Right kidney (tissue), 1 donor: ENCODE measurements around the gene SUSD1.

ENCODE experiments used
- DNase-seq: peaks from one replicate; pipeline ENCODE4 v3.0.0-alpha.2; 2016

SUSD1 gene

GRCh38 chr9:112069318-112070169 is 105.6 kb downstream of the SUSD1 start:
- DNase-seq = no peak

GRCh38 chr9:112065806-112066606 is 109.1 kb downstream of the SUSD1 start:
- peak; percentile 58 for DNase-seq

- DNase-seq = no peak
Observed at GRCh38 chr9:112064871-112065270, 110.2 kb downstream of the SUSD1 start.

GRCh38 chr9:112063586-112063985 is 111.5 kb downstream of the SUSD1 start:
- DNase-seq = no peak

- no peak for DNase-seq
Observed at GRCh38 chr9:112063151-112063550, 111.9 kb downstream of the SUSD1 start.

- no peak for DNase-seq
Observed at GRCh38 chr9:112061152-112061740, 113.9 kb downstream of the SUSD1 start.

GRCh38 chr9:112059966-112060320 is 115.2 kb downstream of the SUSD1 start:
- no peak for DNase-seq

GRCh38 chr9:112059145-112059965 is 115.7 kb downstream of the SUSD1 start:
- no peak for DNase-seq

- DNase-seq = no peak
Observed at GRCh38 chr9:112056996-112057395, 118.1 kb downstream of the SUSD1 start.

- DNase-seq = no peak
Observed at GRCh38 chr9:112054916-112055315, 120.2 kb downstream of the SUSD1 start.

- DNase-seq = no peak
Observed at GRCh38 chr9:112051812-112052211, 123.3 kb downstream of the SUSD1 start.

GRCh38 chr9:112050544-112051475 is 124.3 kb downstream of the SUSD1 start:
- DNase-seq = no peak

- no peak for DNase-seq
Observed at GRCh38 chr9:112049811-112050516, 125.1 kb downstream of the SUSD1 start.

- DNase-seq = no peak
Observed at GRCh38 chr9:112048924-112049691, 126.0 kb downstream of the SUSD1 start.

- no peak for DNase-seq
Observed at GRCh38 chr9:112047538-112048066, 127.5 kb downstream of the SUSD1 start.

- DNase-seq = no peak
Observed at GRCh38 chr9:112046181-112046580, 128.9 kb downstream of the SUSD1 start.

GRCh38 chr9:112044881-112045280 is 130.2 kb downstream of the SUSD1 start:
- no peak for DNase-seq

- DNase-seq = no peak
Observed at GRCh38 chr9:112044186-112044585, 130.9 kb downstream of the SUSD1 start.

- DNase-seq = no peak
Observed at GRCh38 chr9:112043423-112043822, 131.7 kb downstream of the SUSD1 start.
